ENCODE results near the gene PLP2.

PLP2 gene

GRCh38 chrX:49199906-49200771 lies 28.4 kb downstream of the PLP2 start, which contains the start of gene SYP:
SYP (minus strand) TSS chrX:49200193; CDS start chrX:49200186, 7 bp downstream.
- peak within 1 kb of the TSS; percentile 38 for H3K4me3 ChIP-seq (ENCODE audit: low read depth, low read length)

GRCh38 chrX:49202022-49202421 lies 30.3 kb downstream of the PLP2 start:
- no peak overlapping the region for H3K4me3 ChIP-seq (ENCODE audit: low read depth, low read length)
- no peak for TF ChIP-seq CTCF (IDR thresholded peaks at IDR 0.05; ENCODE audit: low read depth, low read length)

More at GRCh38 chrX:49199906-49200771, 28.4 kb downstream of the PLP2 start, which contains the start of gene SYP:
- TF ChIP-seq CTCF (IDR thresholded peaks at IDR 0.05; ENCODE audit: low read depth, low read length): no peak

- no peak overlapping the region for H3K4me3 ChIP-seq (ENCODE audit: low read depth, low read length)
- TF ChIP-seq CTCF (IDR thresholded peaks at IDR 0.05; ENCODE audit: low read depth, low read length): no peak
Measured at GRCh38 chrX:49203536-49203935, 31.8 kb downstream of the PLP2 start.

- no peak overlapping the region for H3K4me3 ChIP-seq (ENCODE audit: low read depth, low read length)
- no peak for TF ChIP-seq CTCF (IDR thresholded peaks at IDR 0.05; ENCODE audit: low read depth, low read length)
Measured at GRCh38 chrX:49204017-49204416, 32.3 kb downstream of the PLP2 start.

- no peak for TF ChIP-seq CTCF (IDR thresholded peaks at IDR 0.05; ENCODE audit: low read depth, low read length)
- no peak overlapping the region for H3K4me3 ChIP-seq (ENCODE audit: low read depth, low read length)
Measured at GRCh38 chrX:49204709-49205108, 33.0 kb downstream of the PLP2 start.

- no peak overlapping the region for H3K4me3 ChIP-seq (ENCODE audit: low read depth, low read length)
- no peak for TF ChIP-seq CTCF (IDR thresholded peaks at IDR 0.05; ENCODE audit: low read depth, low read length)
Measured at GRCh38 chrX:49205443-49205842, 33.7 kb downstream of the PLP2 start.

GRCh38 chrX:49206543-49206942 lies 34.8 kb downstream of the PLP2 start:
- no peak overlapping the region for H3K4me3 ChIP-seq (ENCODE audit: low read depth, low read length)
- TF ChIP-seq CTCF (IDR thresholded peaks at IDR 0.05; ENCODE audit: low read depth, low read length): no peak
